ENCODE results near the gene LMO7. TPM values are rescaled to one million over a fixed set of nuclear protein-coding genes. Genes with fewer than 3 reads are reported as not detected.

LMO7 gene
- total and polyA plus RNA-seq, 11 donors = 195 to 573 (median 425) TPM

DNA sequence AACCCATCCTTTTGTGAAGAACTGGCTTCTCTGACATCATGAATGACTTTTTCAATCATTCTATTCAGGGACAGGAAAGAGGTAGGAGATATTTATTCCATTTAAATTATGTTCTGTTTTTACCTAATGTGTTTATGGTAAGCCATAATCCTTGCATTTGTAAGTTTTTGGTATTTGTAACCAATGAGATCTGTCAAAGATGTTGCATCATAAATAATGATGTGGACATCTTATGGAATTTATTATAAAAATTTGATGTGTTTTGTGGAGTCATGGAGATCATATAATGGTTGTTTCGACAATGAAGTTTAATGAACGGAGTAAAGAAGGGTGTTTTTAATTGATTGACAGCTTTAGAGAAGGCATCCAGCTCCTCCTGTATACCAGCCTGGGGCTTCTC, 67.6 kb downstream of the LMO7 start:
- 92 to 97% (median 94%) methylated on average over 2 of the region's 2 CpGs for WGBS, 4 donors
- Histone ChIP-seq H3K27ac (no peak overlapping the region), H3K9me3 (peaks cover 0 to 5% (median 0%) of the 10 kb centered on the region in 12 donors), H3K27me3 (no peaks in the 10 kb centered on the region), H3K36me3 (no peaks in the 10 kb centered on the region), H3K4me3 (no peak overlapping the region), H3K4me1 (peaks cover 0 to 15% (median 5%) of the 10 kb centered on the region in 12 donors)
- no peak for TF ChIP-seq POLR2A (IDR thresholded peaks at IDR 0.05)
- TF ChIP-seq, protein P1, sequence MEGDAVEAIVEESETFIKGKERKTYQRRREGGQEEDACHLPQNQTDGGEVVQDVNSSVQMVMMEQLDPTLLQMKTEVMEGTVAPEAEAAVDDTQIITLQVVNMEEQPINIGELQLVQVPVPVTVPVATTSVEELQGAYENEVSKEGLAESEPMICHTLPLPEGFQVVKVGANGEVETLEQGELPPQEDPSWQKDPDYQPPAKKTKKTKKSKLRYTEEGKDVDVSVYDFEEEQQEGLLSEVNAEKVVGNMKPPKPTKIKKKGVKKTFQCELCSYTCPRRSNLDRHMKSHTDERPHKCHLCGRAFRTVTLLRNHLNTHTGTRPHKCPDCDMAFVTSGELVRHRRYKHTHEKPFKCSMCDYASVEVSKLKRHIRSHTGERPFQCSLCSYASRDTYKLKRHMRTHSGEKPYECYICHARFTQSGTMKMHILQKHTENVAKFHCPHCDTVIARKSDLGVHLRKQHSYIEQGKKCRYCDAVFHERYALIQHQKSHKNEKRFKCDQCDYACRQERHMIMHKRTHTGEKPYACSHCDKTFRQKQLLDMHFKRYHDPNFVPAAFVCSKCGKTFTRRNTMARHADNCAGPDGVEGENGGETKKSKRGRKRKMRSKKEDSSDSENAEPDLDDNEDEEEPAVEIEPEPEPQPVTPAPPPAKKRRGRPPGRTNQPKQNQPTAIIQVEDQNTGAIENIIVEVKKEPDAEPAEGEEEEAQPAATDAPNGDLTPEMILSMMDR (IDR thresholded peaks at IDR 0.05) = no peak
- intact Hi-C loops (cut with DNase I) = loop anchor here in 1 of 10 donors (10.0 kb wide), 1 partner anchor 141 kb away; no protein-coding TSS in a partner anchor
- ATAC-seq (no peak), DNase-seq (no peak)

DNA sequence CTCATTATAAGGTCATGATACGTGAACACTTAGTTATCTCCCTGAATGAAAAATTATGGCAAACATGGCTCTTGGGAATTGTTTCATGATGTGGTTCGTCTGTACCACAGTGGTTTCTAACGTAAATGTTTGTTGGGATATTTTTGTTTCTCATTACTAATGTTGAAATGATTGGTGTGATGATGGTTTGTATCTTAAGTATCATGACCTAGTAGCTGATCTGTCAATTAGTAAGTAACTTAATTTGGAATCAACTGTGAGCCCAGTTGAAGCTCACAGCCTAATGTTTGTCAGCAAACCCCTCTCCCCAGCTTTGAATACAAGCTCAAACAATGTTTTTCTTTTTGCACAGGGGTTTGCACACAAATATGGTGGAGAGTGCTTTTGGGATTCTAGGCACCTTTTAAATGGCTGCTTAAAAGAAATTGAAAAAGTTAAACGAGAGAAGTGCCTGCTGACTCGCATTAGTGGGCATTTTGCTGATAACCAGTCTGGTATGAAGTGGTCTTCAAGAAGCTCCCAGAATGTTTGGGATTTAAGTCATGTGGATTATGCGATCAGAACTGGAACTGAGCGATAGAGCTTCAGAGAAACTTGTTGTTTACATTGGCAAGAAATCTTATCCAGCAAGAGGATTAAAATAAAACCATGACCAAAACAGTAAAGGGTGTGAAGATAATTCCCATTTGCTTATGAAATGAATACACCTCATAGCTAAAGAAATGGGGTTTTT, 68.2 kb downstream of the LMO7 start:
- WGBS, 4 donors = 47 to 67% (median 51%) methylated on average over 7 of the region's 7 CpGs
- DNase-seq (no peak), ATAC-seq (no peak)
- intact Hi-C loops (cut with DNase I) = loop anchor here in 1 of 10 donors (10.0 kb wide), 1 partner anchor 140 kb away; no protein-coding TSS in a partner anchor
- H3K27ac ChIP-seq = no peak overlapping the region
- no peaks in the 10 kb centered on the region for H3K36me3 ChIP-seq
- H3K27me3 ChIP-seq = no peaks in the 10 kb centered on the region
- no peak for TF ChIP-seq POLR2A (IDR thresholded peaks at IDR 0.05)
- TF ChIP-seq, protein P1 (IDR thresholded peaks at IDR 0.05) = no peak
- no peak overlapping the region for H3K4me3 ChIP-seq
- peaks cover 0 to 15% (median 5%) of the 10 kb centered on the region in 12 donors for H3K4me1 ChIP-seq
- peaks cover 0 to 5% (median 0%) of the 10 kb centered on the region in 12 donors for H3K9me3 ChIP-seq

DNA sequence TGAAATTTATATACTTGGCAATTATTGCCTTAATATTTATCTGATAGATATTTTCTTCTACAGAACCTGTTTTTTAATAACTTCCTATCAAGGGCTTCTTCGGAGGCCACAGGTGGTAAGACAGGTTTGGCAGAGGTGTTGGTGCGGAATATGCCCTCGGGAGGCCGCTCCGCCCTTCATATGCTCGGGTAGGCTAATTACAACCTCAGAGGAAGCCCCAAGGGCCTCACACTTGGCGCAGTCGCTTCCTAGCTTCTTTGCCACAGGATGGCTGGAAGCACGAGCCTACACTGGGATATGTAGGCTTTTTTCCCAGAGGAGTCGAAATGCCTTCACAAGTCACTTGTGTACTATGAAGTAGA, 68.8 kb downstream of the LMO7 start:
- 64 to 76% (median 70%) methylated on average over 10 of the region's 10 CpGs for WGBS, 4 donors
- H3K27ac ChIP-seq = no peak overlapping the region
- no peaks in the 10 kb centered on the region for H3K27me3 ChIP-seq
- peaks cover 0 to 15% (median 5%) of the 10 kb centered on the region in 12 donors for H3K4me1 ChIP-seq
- H3K36me3 ChIP-seq = no peaks in the 10 kb centered on the region
- no peak overlapping the region for H3K4me3 ChIP-seq
- DNase-seq (no peak), ATAC-seq (peak in 1 of 4 donors; percentile 50)
- no peak for TF ChIP-seq POLR2A (IDR thresholded peaks at IDR 0.05)
- TF ChIP-seq, protein P1 (IDR thresholded peaks at IDR 0.05) = no peak
- intact Hi-C loops (cut with DNase I) = loop anchor here in 1 of 10 donors (10.0 kb wide), 1 partner anchor 140 kb away; no protein-coding TSS in a partner anchor
- peaks cover 0 to under 1% (median 0%) of the 10 kb centered on the region in 12 donors for H3K9me3 ChIP-seq

DNA sequence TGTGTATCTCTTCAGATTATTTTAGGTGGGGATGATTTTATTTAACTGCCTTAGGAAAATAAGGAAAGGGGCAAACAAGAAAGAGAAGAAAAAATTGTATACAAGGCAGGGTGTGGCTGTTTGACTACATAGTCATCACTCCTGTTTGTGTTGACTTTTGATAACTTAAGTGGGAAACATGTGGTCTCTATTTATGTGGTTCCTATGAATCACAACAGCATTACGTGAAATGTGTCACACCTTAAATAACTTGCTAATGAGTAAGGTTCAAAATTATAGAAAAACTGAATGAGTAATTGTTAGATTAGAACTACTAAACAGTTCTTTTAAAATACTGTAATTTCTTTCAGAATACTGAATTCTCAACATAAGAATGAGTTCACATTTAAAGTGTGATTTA, 69.3 kb downstream of the LMO7 start:
- DNase-seq = no peak
- H3K4me3 ChIP-seq = no peak overlapping the region
- H3K9me3 ChIP-seq = no peaks in the 10 kb centered on the region
- no peak for ATAC-seq
- TF ChIP-seq, protein P1 (IDR thresholded peaks at IDR 0.05) = no peak
- no peak for TF ChIP-seq POLR2A (IDR thresholded peaks at IDR 0.05)
- no peaks in the 10 kb centered on the region for H3K27me3 ChIP-seq
- 27 to 45% (median 35%) methylated on average over 1 of the region's 1 CpG for WGBS, 4 donors
- peaks cover 0 to 15% (median 5%) of the 10 kb centered on the region in 12 donors for H3K4me1 ChIP-seq
- H3K27ac ChIP-seq = no peak overlapping the region
- intact Hi-C loops (cut with DNase I) = loop anchor here in 1 of 10 donors (10.0 kb wide), 1 partner anchor 139 kb away; no protein-coding TSS in a partner anchor
- H3K36me3 ChIP-seq = no peaks in the 10 kb centered on the region
